ENCODE measurements around the gene RGS11.

- TF ChIP-seq, protein P1, sequence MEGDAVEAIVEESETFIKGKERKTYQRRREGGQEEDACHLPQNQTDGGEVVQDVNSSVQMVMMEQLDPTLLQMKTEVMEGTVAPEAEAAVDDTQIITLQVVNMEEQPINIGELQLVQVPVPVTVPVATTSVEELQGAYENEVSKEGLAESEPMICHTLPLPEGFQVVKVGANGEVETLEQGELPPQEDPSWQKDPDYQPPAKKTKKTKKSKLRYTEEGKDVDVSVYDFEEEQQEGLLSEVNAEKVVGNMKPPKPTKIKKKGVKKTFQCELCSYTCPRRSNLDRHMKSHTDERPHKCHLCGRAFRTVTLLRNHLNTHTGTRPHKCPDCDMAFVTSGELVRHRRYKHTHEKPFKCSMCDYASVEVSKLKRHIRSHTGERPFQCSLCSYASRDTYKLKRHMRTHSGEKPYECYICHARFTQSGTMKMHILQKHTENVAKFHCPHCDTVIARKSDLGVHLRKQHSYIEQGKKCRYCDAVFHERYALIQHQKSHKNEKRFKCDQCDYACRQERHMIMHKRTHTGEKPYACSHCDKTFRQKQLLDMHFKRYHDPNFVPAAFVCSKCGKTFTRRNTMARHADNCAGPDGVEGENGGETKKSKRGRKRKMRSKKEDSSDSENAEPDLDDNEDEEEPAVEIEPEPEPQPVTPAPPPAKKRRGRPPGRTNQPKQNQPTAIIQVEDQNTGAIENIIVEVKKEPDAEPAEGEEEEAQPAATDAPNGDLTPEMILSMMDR (IDR thresholded peaks at IDR 0.05; ENCODE audit: low read depth, low read length), result no peak
- no peak for TF ChIP-seq EZH2phosphoT487 (IDR thresholded peaks at IDR 0.05; ENCODE audit: low read depth)
Observed at GRCh38 chr16:293043-293775, 17.5 kb upstream of the RGS11 start.

Measured in OCI-LY3 (cell line).